IMR-90 (cell line): ENCODE data around the gene ZFR2. TPM values are rescaled to one million over a fixed set of nuclear protein-coding genes. Genes with fewer than 3 reads are reported as not detected.

Experiments used
- ATAC-seq: fragments of 200-7000 bp; cut with Tn5 transposase; 2 replicates; pipeline ENCODE4 v1.9.1; 2020; ENCODE audit warnings: low read depth, mild to moderate bottlenecking, moderate library complexity
- BruUV-seq: library from RNA; stranded (reverse); fragments of 400-500 nt; replicated peaks from 2 replicates; lab custom pipeline; 2021; lab: Mats Ljungman, UMichigan
- CTCF ChIA-PET: fragments of 300-600 bp; formaldehyde crosslinking; extraction: SDS; loops from one replicate; lab custom pipeline; 2021; ENCODE audit warnings: antibody characterized with exemption; lab: Yijun Ruan, JAX
- POLR2A ChIA-PET: fragments of 300-600 bp; sonication (Branson Sonifier 250); formaldehyde crosslinking; loops from one replicate; lab custom pipeline; 2022; ENCODE audit warnings: antibody characterized with exemption; ENCODE audit not compliant: unreplicated experiment; lab: Charles Lee
- DNase-seq: peaks from one replicate; pipeline ENCODE4 v3.0.0; 2013
- H2AFZ ChIP-seq: replicated peaks from 2 replicates; pipeline ENCODE3; 2013; ENCODE audit warnings: low read length, mild to moderate bottlenecking; ENCODE audit not compliant: poor library complexity
- H2AK5ac ChIP-seq: 2 replicates; pipeline ENCODE4 v1.6.1; 2013; ENCODE audit warnings: low read depth, low read length, inconsistent platforms
- H2AK9ac ChIP-seq: replicated peaks from 2 replicates; pipeline ENCODE3; 2013; ENCODE audit warnings: mild to moderate bottlenecking, low read depth, low read length, moderate library complexity; ENCODE audit not compliant: poor library complexity
- H2BK120ac ChIP-seq: 2 replicates; pipeline ENCODE4 v1.6.1; 2013; ENCODE audit warnings: low read depth, low read length, inconsistent platforms
- H2BK15ac ChIP-seq: 3 replicates; pipeline ENCODE4 v1.6.1; 2013; ENCODE audit warnings: low read depth, low read length, inconsistent platforms
- H2BK20ac ChIP-seq: 2 replicates; pipeline ENCODE4 v1.6.1; 2013; ENCODE audit warnings: low read depth, mild to moderate bottlenecking, inconsistent platforms, low read length, moderate library complexity
- H2BK5ac ChIP-seq: 2 replicates; pipeline ENCODE4 v1.6.1; 2013; ENCODE audit warnings: mild to moderate bottlenecking, low read depth, low read length, inconsistent platforms; ENCODE audit not compliant: poor library complexity, severe bottlenecking
- H3K14ac ChIP-seq: replicated peaks from 2 replicates; pipeline ENCODE4 v1.6.1; 2013; ENCODE audit warnings: low read depth, low read length, inconsistent platforms
- H3K18ac ChIP-seq: 2 replicates; pipeline ENCODE4 v1.6.1; 2013; ENCODE audit warnings: low read depth, low read length, control low read depth
- H3K23ac ChIP-seq: 2 replicates; pipeline ENCODE4 v1.6.1; 2013; ENCODE audit warnings: low read depth, low read length, inconsistent platforms
- H3K27ac ChIP-seq: 2 replicates; pipeline ENCODE4 v1.5.1; 2013; ENCODE audit warnings: mild to moderate bottlenecking, control low read depth, low read length; ENCODE audit not compliant: insufficient read depth
- H3K27me3 ChIP-seq: 2 replicates; pipeline ENCODE4 v1.6.1; 2013; ENCODE audit warnings: low read length; ENCODE audit not compliant: control insufficient read depth, insufficient read depth
- H3K36me3 ChIP-seq: 2 replicates; pipeline ENCODE4 v1.6.1; 2013; ENCODE audit warnings: low read length, mixed read lengths; ENCODE audit not compliant: control insufficient read depth, insufficient read depth
- H3K4ac ChIP-seq: 2 replicates; pipeline ENCODE4 v1.6.1; 2013; ENCODE audit warnings: low read depth, low read length, inconsistent platforms
- H3K4me1 ChIP-seq: 2 replicates; pipeline ENCODE4 v1.6.1; 2013; ENCODE audit warnings: low read length, mixed read lengths; ENCODE audit not compliant: control insufficient read depth, insufficient read depth
- H3K4me2 ChIP-seq: 2 replicates; pipeline ENCODE4 v1.6.1; 2013; ENCODE audit warnings: low read depth, mild to moderate bottlenecking, control low read depth, low read length, moderate library complexity
- H3K4me3 ChIP-seq: 2 replicates; pipeline ENCODE4 v1.5.1; 2013; ENCODE audit warnings: low read depth, mild to moderate bottlenecking, control low read depth, low read length, moderate library complexity; ENCODE audit not compliant: insufficient read depth
- H3K56ac ChIP-seq: 2 replicates; pipeline ENCODE4 v1.6.1; 2013; ENCODE audit warnings: low read length, inconsistent platforms; ENCODE audit not compliant: insufficient read depth; ENCODE audit errors: extremely low read depth
- H3K79me1 ChIP-seq, 2 experiments: 2 replicates each; pipeline ENCODE4 v1.6.1; 2013; ENCODE audit warnings: low read length in 2 of 2, inconsistent platforms in 1 of 2, low read depth in 1 of 2
- H3K9ac ChIP-seq: 2 replicates; pipeline ENCODE4 v1.6.1; 2013; ENCODE audit warnings: low read depth, low read length, control low read depth
- H3K9me1 ChIP-seq: 2 replicates; pipeline ENCODE4 v1.6.1; 2013; ENCODE audit warnings: low read length, inconsistent platforms; ENCODE audit not compliant: insufficient read depth
- H3K9me3 ChIP-seq: 2 replicates; pipeline ENCODE4 v1.6.1; 2013; ENCODE audit warnings: low read length; ENCODE audit not compliant: control insufficient read depth, insufficient read depth
- H4K20me1 ChIP-seq: 2 replicates; pipeline ENCODE4 v1.6.1; 2013; ENCODE audit warnings: low read length, inconsistent platforms; ENCODE audit not compliant: insufficient read depth
- H4K5ac ChIP-seq: 2 replicates; pipeline ENCODE4 v1.6.1; 2013; ENCODE audit warnings: mild to moderate bottlenecking, low read depth, low read length, control low read depth
- H4K8ac ChIP-seq, 2 experiments: 2 replicates each; pipeline ENCODE4 v1.6.1; 2013; ENCODE audit warnings: low read depth in 2 of 2, low read length in 2 of 2, control low read depth in 1 of 2, inconsistent platforms in 1 of 2
- H4K91ac ChIP-seq: 2 replicates; pipeline ENCODE4 v1.6.1; 2013; ENCODE audit warnings: low read depth, low read length, inconsistent platforms; ENCODE audit not compliant: insufficient read depth
- BHLHE40 ChIP-seq: fragments of 150-350 bp; IDR thresholded peaks from 2 replicates; pipeline ENCODE4 v1.6.1; 2016; ENCODE audit warnings: mild to moderate bottlenecking, low read depth, low read length
- CEBPB ChIP-seq: IDR thresholded peaks from 2 replicates; pipeline ENCODE4 v1.6.1; 2012; ENCODE audit warnings: low read depth, low read length, improper control_type of control experiment
- CHD1 ChIP-seq: IDR thresholded peaks from 2 replicates; pipeline ENCODE4 v1.6.1; 2012; ENCODE audit warnings: low read depth, low read length, improper control_type of control experiment
- ELK1 ChIP-seq: fragments of 150-350 bp; IDR thresholded peaks from 2 replicates; pipeline ENCODE4 v1.6.1; 2016; ENCODE audit warnings: low read depth, mild to moderate bottlenecking, low read length, moderate library complexity, borderline replicate concordance
- FOS ChIP-seq: fragments of 150-350 bp; IDR thresholded peaks from 2 replicates; pipeline ENCODE4 v1.6.1; 2016; ENCODE audit warnings: low read depth, low read length
- MAFK ChIP-seq: IDR thresholded peaks from 2 replicates; pipeline ENCODE4 v1.6.1; 2012; ENCODE audit warnings: low read depth, low read length, improper control_type of control experiment
- MAZ ChIP-seq: IDR thresholded peaks from 2 replicates; pipeline ENCODE4 v1.6.1; 2012; ENCODE audit warnings: low read depth, mild to moderate bottlenecking, low read length, improper control_type of control experiment, moderate library complexity, borderline replicate concordance
- MXI1 ChIP-seq: IDR thresholded peaks from 2 replicates; pipeline ENCODE4 v1.6.1; 2012; ENCODE audit warnings: low read depth, mild to moderate bottlenecking, low read length, moderate library complexity, borderline replicate concordance
- NFE2L2 ChIP-seq: fragments of 150-350 bp; IDR thresholded peaks from 2 replicates; pipeline ENCODE4 v1.6.1; 2016; ENCODE audit warnings: low read depth, mild to moderate bottlenecking, low read length
- POLR2A ChIP-seq: IDR thresholded peaks from 2 replicates; pipeline ENCODE4 v1.6.1; 2012; ENCODE audit warnings: mild to moderate bottlenecking, low read depth, low read length
- RAD21 ChIP-seq: IDR thresholded peaks from 2 replicates; pipeline ENCODE4 v1.6.1; 2012; ENCODE audit warnings: low read length, improper control_type of control experiment
- RCOR1 ChIP-seq: IDR thresholded peaks from 2 replicates; pipeline ENCODE4 v1.6.1; 2012; ENCODE audit warnings: mild to moderate bottlenecking, low read length, improper control_type of control experiment; ENCODE audit not compliant: insufficient replicate concordance
- RFX5 ChIP-seq: IDR thresholded peaks from 2 replicates; pipeline ENCODE4 v1.8.0; 2012; ENCODE audit warnings: low read depth, mild to moderate bottlenecking, low read length, moderate library complexity
- SMC3 ChIP-seq: fragments of 150-350 bp; IDR thresholded peaks from 2 replicates; pipeline ENCODE4 v1.6.1; 2016; ENCODE audit warnings: low read depth, mild to moderate bottlenecking, antibody characterized with exemption, low read length, moderate library complexity
- USF2 ChIP-seq: fragments of 150-350 bp; IDR thresholded peaks from 2 replicates; pipeline ENCODE4 v1.6.1; 2017; ENCODE audit warnings: mild to moderate bottlenecking, antibody characterized with exemption, low read length, low read depth
- whole genome bisulfite sequencing, 2 experiments: methylation state at CpG; one replicate each; pipeline versions ENCODE4 v1.1.5 to v1.1.7; 2013; ENCODE audit warnings: missing lambda C conversion rate in 2 of 2; ENCODE audit not compliant: insufficient read length in 1 of 2; ENCODE audit errors: extremely low coverage in 2 of 2; 5-methylcytosine and 5-hydroxymethylcytosine counted together
- dilution Hi-C: fragments of 300-500 bp; cut with HindIII; formaldehyde crosslinking; loops from one replicate; pipeline ENCODE4 v1.14.3; 2018; ENCODE audit warnings: low sequenced_read_pairs; ENCODE audit not compliant: unreplicated experiment
- in situ Hi-C: fragments of 300-500 bp; cut with MboI; formaldehyde crosslinking; loops from 3 replicates; pipeline ENCODE4 v1.14.3; 2019; ENCODE audit warnings: low sequenced_read_pairs, inconsistent platforms, mixed read lengths
- intact Hi-C: fragments of 100-400 bp; cut with micrococcal nuclease; formaldehyde crosslinking; loops from 2 replicates; pipeline ENCODE4 v1.10.0; 2022
- polyA plus RNA-seq, 3 experiments: library from polyadenylated mRNA; depleted of rRNA; stranded (reverse); fragments of >200 nt; gene quantifications; 2 replicates each; pipeline ENCODE4 v1.2.3, GENCODE V29; 2012; ENCODE audit warnings: low replicate concordance in 1 of 3
- total RNA-seq: library from RNA; depleted of rRNA; stranded (reverse); fragments of >200 nt; gene quantifications from 2 replicates; pipeline ENCODE4 v1.2.3, GENCODE V29; 2012
- TF ChIP-seq, protein P1 (sequence below): conservative IDR thresholded peaks from 2 replicates; pipeline ENCODE4 v1.5.1; 2012; ENCODE audit warnings: mild to moderate bottlenecking, low read depth, low read length, improper control_type of control experiment

ZFR2 gene
- total and polyA plus RNA-seq, 2 of the 4 experiments (the other 2 are of a cell fraction), result 0.19 TPM; not detected in 1

DNA sequence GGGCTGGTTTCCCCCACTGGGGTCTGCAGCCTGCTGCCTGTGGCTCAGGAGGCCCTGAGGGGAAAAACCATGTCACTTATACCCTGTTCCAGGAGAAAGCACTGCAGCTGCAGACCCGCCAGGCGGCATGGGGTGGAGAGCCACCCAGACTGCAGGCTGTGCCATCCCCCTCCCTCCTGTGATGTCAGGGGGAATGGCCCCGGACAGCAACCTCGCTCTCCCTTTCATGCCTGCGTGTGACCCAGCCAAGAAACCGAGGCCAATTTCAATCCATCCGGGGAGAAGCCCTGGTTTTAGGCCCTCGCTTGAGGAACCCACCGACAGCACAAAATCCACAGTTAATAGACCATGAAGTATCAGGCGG lies 45.5 kb downstream of the ZFR2 start:
- Histone ChIP-seq H3K9me1 (0 out of 2 replicates have a peak, but pooled peaks cover 2% of the 10 kb centered on the region), H2AK9ac (no peak overlapping the region), H2BK5ac (no peak overlapping the region), H3K9ac (no peak overlapping the region), H2BK20ac (no peak overlapping the region), H3K27me3 (peaks cover 12% of the 10 kb centered on the region), H3K4ac (no peak overlapping the region), H3K18ac (no peak overlapping the region), H3K36me3 (no peaks in the 10 kb centered on the region), H3K23ac (no peak overlapping the region), H4K5ac (no peak overlapping the region), H3K56ac (no peak overlapping the region), H3K14ac (no peak overlapping the region), H3K4me2 (no peak overlapping the region), H3K4me1 (no peaks in the 10 kb centered on the region), H4K8ac (no peak overlapping the region), H2BK15ac (no peak overlapping the region), H4K20me1 (no peaks in the 10 kb centered on the region), H2AK5ac (no peak overlapping the region), H3K9me3 (no peaks in the 10 kb centered on the region), H3K79me1 (no peaks in the 10 kb centered on the region), H3K27ac (no peak overlapping the region), H3K4me3 (no peak overlapping the region), H2BK120ac (no peak overlapping the region), H2AFZ (no peak overlapping the region), H4K91ac (no peak overlapping the region)
- no TSS peak for BruUV-seq
- DNase-seq (no peak), ATAC-seq (no peak)
- WGBS, 2 experiments, result 86% methylated on average over 5 of the region's 10 CpGs; no CpG with 5 or more reads in 1 of the 2 experiments
- dilution Hi-C loops (no loop called here), in situ Hi-C loops (no loop called here), intact Hi-C loops (loop anchor here (5.0 kb wide), 1 partner anchor 156 kb away; no protein-coding TSS in a partner anchor)
- TF ChIP-seq, protein P1, sequence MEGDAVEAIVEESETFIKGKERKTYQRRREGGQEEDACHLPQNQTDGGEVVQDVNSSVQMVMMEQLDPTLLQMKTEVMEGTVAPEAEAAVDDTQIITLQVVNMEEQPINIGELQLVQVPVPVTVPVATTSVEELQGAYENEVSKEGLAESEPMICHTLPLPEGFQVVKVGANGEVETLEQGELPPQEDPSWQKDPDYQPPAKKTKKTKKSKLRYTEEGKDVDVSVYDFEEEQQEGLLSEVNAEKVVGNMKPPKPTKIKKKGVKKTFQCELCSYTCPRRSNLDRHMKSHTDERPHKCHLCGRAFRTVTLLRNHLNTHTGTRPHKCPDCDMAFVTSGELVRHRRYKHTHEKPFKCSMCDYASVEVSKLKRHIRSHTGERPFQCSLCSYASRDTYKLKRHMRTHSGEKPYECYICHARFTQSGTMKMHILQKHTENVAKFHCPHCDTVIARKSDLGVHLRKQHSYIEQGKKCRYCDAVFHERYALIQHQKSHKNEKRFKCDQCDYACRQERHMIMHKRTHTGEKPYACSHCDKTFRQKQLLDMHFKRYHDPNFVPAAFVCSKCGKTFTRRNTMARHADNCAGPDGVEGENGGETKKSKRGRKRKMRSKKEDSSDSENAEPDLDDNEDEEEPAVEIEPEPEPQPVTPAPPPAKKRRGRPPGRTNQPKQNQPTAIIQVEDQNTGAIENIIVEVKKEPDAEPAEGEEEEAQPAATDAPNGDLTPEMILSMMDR, result no peak
- no peak for TF ChIP-seq ELK1
- TF ChIP-seq FOS, result no peak
- TF ChIP-seq RAD21, result no peak
- no peak for TF ChIP-seq SMC3
- no peak for TF ChIP-seq RCOR1
- no peak for TF ChIP-seq CHD1
- TF ChIP-seq NFE2L2, result no peak
- TF ChIP-seq MXI1, result no peak
- TF ChIP-seq RFX5, result no peak
- TF ChIP-seq USF2, result no peak
- no peak for TF ChIP-seq MAFK
- TF ChIP-seq POLR2A, result no peak
- no peak for TF ChIP-seq CEBPB
- no peak for TF ChIP-seq MAZ
- no peak for TF ChIP-seq BHLHE40
- CTCF ChIA-PET, result no interaction called here
- POLR2A ChIA-PET, result no interaction called here
